Thymus (tissue), 11 donors: ENCODE results near the gene SLC39A12. TPM values are rescaled to one million over a fixed set of nuclear protein-coding genes. Genes with fewer than 3 reads are reported as not detected.

ENCODE experiments used
- DNase-seq, 9 donors: peaks; one replicate each; pipeline ENCODE4 v3.0.0-alpha.2; 2013; ENCODE audit warnings: low spot score in 9 of 9, low read depth in 6 of 9, missing footprints in 1 of 9
- H3K27ac ChIP-seq, 2 donors: one replicate each; pipeline ENCODE4 v1.5.1; 2013; ENCODE audit warnings: control low read depth in 1 of 2, low read depth in 1 of 2, low read length in 1 of 2, mild to moderate bottlenecking in 1 of 2, moderate library complexity in 1 of 2
- H3K27me3 ChIP-seq, 2 donors: one replicate each; pipeline ENCODE4 v1.5.1; 2013; ENCODE audit warnings: low read length in 1 of 2; ENCODE audit not compliant: control insufficient read depth in 2 of 2, insufficient read depth in 1 of 2
- H3K36me3 ChIP-seq, 2 donors: one replicate each; pipeline ENCODE4 v1.5.1; 2013; ENCODE audit warnings: low read length in 1 of 2, mild to moderate bottlenecking in 1 of 2, moderate library complexity in 1 of 2; ENCODE audit not compliant: control insufficient read depth in 2 of 2, insufficient read depth in 2 of 2
- H3K4me1 ChIP-seq, 2 donors: one replicate each; pipeline ENCODE4 v1.5.1; 2013; ENCODE audit warnings: low read length in 2 of 2; ENCODE audit not compliant: control insufficient read depth in 2 of 2, insufficient read depth in 2 of 2
- H3K4me3 ChIP-seq, 2 donors: one replicate each; pipeline ENCODE4 v1.5.1; 2013; ENCODE audit warnings: low read length in 2 of 2, control low read depth in 1 of 2, mild to moderate bottlenecking in 1 of 2
- H3K9me3 ChIP-seq, 2 donors: one replicate each; pipeline ENCODE4 v1.5.1; 2013; ENCODE audit warnings: low read length in 1 of 2, mild to moderate bottlenecking in 1 of 2; ENCODE audit not compliant: control insufficient read depth in 2 of 2, insufficient read depth in 1 of 2
- WGBS: extraction: QIAGEN DNeasy Blood & Tissue Kit; methylation state at CpG from one replicate; pipeline ENCODE4 v1.1.7; 2013; 5-methylcytosine and 5-hydroxymethylcytosine counted together
- polyA plus RNA-seq: library from polyadenylated mRNA; stranded (reverse); fragments of 200-250 nt; gene quantifications from one replicate; pipeline ENCODE4 v1.2.3, GENCODE V29; 2013
- total RNA-seq: library from RNA; stranded (reverse); fragments of 120-200 nt; gene quantifications from one replicate; pipeline ENCODE4 v1.2.4, GENCODE V29; 2013
- donor health status: healthy.

The SLC39A12 gene
- total and polyA plus RNA-seq, 2 donors: 0.05 to 0.23 TPM

- no peaks in the 10 kb centered on the region for H3K27me3 ChIP-seq
- no peak overlapping the region for H3K4me3 ChIP-seq
- 96% methylated on average over 4 of the region's 4 CpGs for WGBS
- no peak overlapping the region for H3K27ac ChIP-seq
- DNase-seq: no peak
- H3K36me3 ChIP-seq: no peaks in the 10 kb centered on the region
- H3K9me3 ChIP-seq: no peaks in the 10 kb centered on the region
- no peaks in the 10 kb centered on the region for H3K4me1 ChIP-seq
Measured at GRCh38 chr10:17984563-17984962, 32.8 kb downstream of the SLC39A12 start.

GRCh38 chr10:17989908-17990767 is 38.4 kb downstream of the SLC39A12 start:
- DNase-seq: no peak
- Histone ChIP-seq H3K4me1 (no peaks in the 10 kb centered on the region), H3K27me3 (no peaks in the 10 kb centered on the region), H3K27ac (no peak overlapping the region), H3K36me3 (no peaks in the 10 kb centered on the region), H3K9me3 (no peaks in the 10 kb centered on the region), H3K4me3 (no peak overlapping the region)
- WGBS: 93% methylated on average over 6 of the region's 6 CpGs

GRCh38 chr10:17992266-17992665 is 40.5 kb downstream of the SLC39A12 start:
- Histone ChIP-seq H3K4me3 (no peak overlapping the region), H3K27ac (no peak overlapping the region), H3K9me3 (no peaks in the 10 kb centered on the region), H3K4me1 (no peaks in the 10 kb centered on the region), H3K27me3 (no peaks in the 10 kb centered on the region), H3K36me3 (no peaks in the 10 kb centered on the region)
- DNase-seq: no peak

GRCh38 chr10:17993361-17993760 is 41.6 kb downstream of the SLC39A12 start:
- Histone ChIP-seq H3K27me3 (no peaks in the 10 kb centered on the region), H3K4me1 (no peaks in the 10 kb centered on the region), H3K9me3 (no peaks in the 10 kb centered on the region), H3K36me3 (no peaks in the 10 kb centered on the region), H3K27ac (no peak overlapping the region), H3K4me3 (no peak overlapping the region)
- WGBS: 68% methylated on average over 3 of the region's 3 CpGs
- no peak for DNase-seq

- Histone ChIP-seq H3K4me1 (no peaks in the 10 kb centered on the region), H3K27ac (no peak overlapping the region), H3K9me3 (no peaks in the 10 kb centered on the region), H3K4me3 (no peak overlapping the region), H3K36me3 (no peaks in the 10 kb centered on the region), H3K27me3 (no peaks in the 10 kb centered on the region)
- 97% methylated on average over 2 of the region's 2 CpGs for WGBS
- DNase-seq: no peak
Measured at GRCh38 chr10:18000601-18001000, 48.9 kb downstream of the SLC39A12 start.

- no peaks in the 10 kb centered on the region for H3K27me3 ChIP-seq
- no peak overlapping the region for H3K27ac ChIP-seq
- H3K36me3 ChIP-seq: no peaks in the 10 kb centered on the region
- WGBS: 68% methylated on average over 3 of the region's 3 CpGs
- no peaks in the 10 kb centered on the region for H3K9me3 ChIP-seq
- no peaks in the 10 kb centered on the region for H3K4me1 ChIP-seq
- DNase-seq: no peak
- H3K4me3 ChIP-seq: no peak overlapping the region
Measured at GRCh38 chr10:18005445-18005780, 53.7 kb downstream of the SLC39A12 start.

- WGBS: 69% methylated on average over 6 of the region's 6 CpGs
Measured at GRCh38 chr10:18005781-18006456, 54.2 kb downstream of the SLC39A12 start.

GRCh38 chr10:18008986-18009385 is 57.3 kb downstream of the SLC39A12 start:
- WGBS: 89% methylated on average over 1 of the region's 1 CpG
- Histone ChIP-seq H3K27ac (no peak overlapping the region), H3K4me3 (no peak overlapping the region), H3K27me3 (no peaks in the 10 kb centered on the region), H3K9me3 (no peaks in the 10 kb centered on the region), H3K36me3 (no peaks in the 10 kb centered on the region), H3K4me1 (no peaks in the 10 kb centered on the region)
- no peak for DNase-seq

More at GRCh38 chr10:18005781-18006456, 54.2 kb downstream of the SLC39A12 start:
- DNase-seq: no peak
- H3K27me3 ChIP-seq: no peaks in the 10 kb centered on the region
- no peaks in the 10 kb centered on the region for H3K4me1 ChIP-seq
- H3K4me3 ChIP-seq: no peak overlapping the region
- no peak overlapping the region for H3K27ac ChIP-seq
- no peaks in the 10 kb centered on the region for H3K36me3 ChIP-seq
- no peaks in the 10 kb centered on the region for H3K9me3 ChIP-seq

- DNase-seq: no peak
- Histone ChIP-seq H3K4me3 (no peak overlapping the region), H3K4me1 (no peaks in the 10 kb centered on the region), H3K36me3 (no peaks in the 10 kb centered on the region), H3K27me3 (no peaks in the 10 kb centered on the region), H3K27ac (no peak overlapping the region), H3K9me3 (no peaks in the 10 kb centered on the region)
- WGBS: 84% methylated on average over 2 of the region's 2 CpGs
Measured at GRCh38 chr10:18010050-18010449, 58.3 kb downstream of the SLC39A12 start.
